Epidermal melanocyte (primary cell): ENCODE measurements around the gene COQ4.

Experiments
- DNase-seq: peaks from one replicate; pipeline ENCODE4 v3.0.0; 2011; ENCODE audit warnings: low spot score; ENCODE audit not compliant: insufficient read length

Gene COQ4

GRCh38 chr9:128372784-128373183 lies 50.1 kb downstream of the COQ4 start:
- no peak for DNase-seq

DNA sequence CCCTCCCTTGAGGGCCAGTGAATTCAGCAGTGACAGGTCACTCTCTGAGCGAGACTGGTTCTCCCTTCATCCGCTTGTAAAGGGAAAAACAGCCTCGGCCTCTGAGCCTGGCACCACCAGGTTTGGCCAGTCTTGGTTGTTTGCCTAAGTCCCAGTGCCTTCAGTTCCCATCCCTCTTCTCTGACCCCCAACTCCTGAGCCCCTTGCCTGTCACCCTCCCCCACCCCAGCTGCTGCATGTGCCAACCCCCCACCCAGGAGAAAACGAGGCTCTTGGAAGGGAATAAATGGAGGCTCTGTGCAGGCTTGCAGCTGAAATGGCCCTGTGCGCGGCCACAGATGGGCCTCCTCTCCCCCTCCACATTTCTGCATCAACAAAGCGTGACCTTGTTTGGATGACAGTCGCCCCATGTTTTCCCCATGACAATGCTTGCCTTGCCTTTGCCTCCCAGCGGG lies 51.6 kb downstream of the COQ4 start:
- DNase-seq: no peak

GRCh38 chr9:128375865-128376264 lies 53.2 kb downstream of the COQ4 start:
- no peak for DNase-seq

- DNase-seq: no peak
Measured at GRCh38 chr9:128382261-128382660, 59.6 kb downstream of the COQ4 start.

- no peak for DNase-seq
Measured at GRCh38 chr9:128383007-128383753, 60.5 kb downstream of the COQ4 start.
